HG03460 (cell line): ENCODE data around the gene GRAMD2A.

Source experiments
- ATAC-seq: cut with Tn5 transposase; IDR thresholded peaks from one replicate; pipeline ENCODE4 v1.9.1; 2021; ENCODE audit not compliant: unreplicated experiment

GRAMD2A gene

DNA sequence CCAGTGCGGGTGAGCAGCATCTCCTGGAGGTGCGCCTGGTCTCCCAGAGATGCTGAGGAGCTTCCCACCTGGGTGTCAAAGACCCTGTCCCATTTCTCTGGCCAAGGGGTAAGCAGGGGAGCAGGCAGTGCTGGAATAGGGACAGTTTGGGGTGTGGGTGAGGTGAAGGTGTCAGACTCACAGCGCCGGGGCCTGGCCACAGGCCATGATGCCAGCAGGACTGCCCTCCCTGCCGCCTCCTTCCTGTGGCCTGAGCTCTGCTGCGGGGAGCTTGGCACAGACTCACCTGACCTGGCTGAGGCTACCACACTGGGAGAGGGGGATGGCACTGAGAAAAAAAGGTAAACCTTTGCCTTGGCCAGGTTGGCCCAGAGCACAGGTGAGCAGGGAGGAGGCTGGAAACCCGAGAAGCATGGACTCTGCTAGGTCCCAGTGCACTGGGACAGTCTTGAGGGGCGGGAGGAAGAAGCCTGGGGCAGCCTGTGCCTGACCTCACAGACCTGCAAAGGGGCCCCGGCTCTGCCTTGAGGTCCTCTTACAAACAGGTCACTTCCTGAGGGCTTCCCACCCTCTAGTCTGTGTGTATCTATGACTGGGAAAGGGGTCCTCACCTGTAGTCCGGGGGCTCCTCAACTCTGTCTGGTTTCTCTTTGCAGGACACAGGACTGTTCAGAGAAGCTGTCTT, 28.2 kb downstream of the GRAMD2A start:
- no peak for ATAC-seq

GRCh38 chr15:72168808-72169190, 28.8 kb downstream of the GRAMD2A start:
- ATAC-seq = no peak

GRCh38 chr15:72168131-72168807, 29.3 kb downstream of the GRAMD2A start:
- no peak for ATAC-seq

GRCh38 chr15:72167445-72167844, 30.1 kb downstream of the GRAMD2A start:
- no peak for ATAC-seq

GRCh38 chr15:72166716-72167417, 30.7 kb downstream of the GRAMD2A start:
- no peak for ATAC-seq

- ATAC-seq = no peak
Observed at GRCh38 chr15:72163719-72164118, 33.9 kb downstream of the GRAMD2A start.

DNA sequence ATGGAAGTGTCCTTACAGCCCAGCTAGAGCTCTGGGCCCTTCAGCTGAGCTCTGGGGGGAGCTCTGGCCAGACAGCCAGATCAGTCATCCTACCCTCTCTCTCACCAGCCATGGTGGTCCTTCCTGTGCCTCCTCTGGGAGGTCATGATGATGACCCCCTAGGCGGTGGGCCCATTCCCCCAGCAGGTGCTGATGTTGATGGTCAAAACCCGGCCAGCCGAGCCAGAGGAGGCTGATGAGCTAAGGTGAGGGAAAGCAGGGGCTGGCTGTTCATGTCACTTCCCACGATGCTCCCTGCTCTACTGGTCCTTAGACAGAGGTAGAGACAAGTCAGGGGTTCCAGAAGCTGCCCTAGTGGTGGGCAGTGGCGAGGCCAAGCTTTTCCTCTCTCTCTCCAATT, 35.0 kb downstream of the GRAMD2A start:
- ATAC-seq = no peak

DNA sequence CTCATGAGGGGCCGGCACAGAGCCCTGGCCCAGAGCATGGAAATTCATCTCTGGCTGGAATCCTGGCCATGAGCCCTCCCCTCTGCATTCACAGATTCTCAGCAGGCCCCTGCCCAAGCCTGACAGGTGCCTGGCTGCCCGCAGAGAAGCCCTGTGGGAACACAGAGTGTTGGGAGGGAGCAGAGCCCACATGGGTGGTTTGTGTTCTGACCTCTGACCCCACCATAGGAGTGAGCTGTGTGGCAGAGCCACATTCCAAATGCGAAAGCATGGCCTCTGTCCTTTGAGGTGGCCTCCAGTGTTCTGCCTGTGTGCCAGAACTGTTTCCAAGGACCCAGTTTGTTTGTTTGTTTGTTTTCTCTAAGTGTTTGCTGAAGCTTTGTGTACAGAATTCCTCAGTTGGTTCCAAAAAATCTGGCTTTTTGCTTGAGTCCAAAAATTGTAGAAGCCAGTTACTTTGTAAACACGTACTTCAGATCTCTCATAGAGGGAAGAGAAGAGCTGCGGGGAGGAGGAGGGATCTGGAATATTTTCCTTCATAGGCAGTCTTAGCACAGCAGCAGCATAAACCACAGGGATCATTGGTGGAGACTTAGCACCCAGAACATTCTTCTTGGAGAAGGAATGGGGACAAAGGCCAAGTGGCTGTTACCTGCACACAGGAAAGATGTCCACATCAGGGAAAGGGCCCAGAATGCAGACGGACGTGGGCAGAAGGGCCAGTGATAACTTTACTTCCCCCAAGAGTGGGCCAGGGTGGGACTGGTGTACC, 36.0 kb downstream of the GRAMD2A start:
- no peak for ATAC-seq

DNA sequence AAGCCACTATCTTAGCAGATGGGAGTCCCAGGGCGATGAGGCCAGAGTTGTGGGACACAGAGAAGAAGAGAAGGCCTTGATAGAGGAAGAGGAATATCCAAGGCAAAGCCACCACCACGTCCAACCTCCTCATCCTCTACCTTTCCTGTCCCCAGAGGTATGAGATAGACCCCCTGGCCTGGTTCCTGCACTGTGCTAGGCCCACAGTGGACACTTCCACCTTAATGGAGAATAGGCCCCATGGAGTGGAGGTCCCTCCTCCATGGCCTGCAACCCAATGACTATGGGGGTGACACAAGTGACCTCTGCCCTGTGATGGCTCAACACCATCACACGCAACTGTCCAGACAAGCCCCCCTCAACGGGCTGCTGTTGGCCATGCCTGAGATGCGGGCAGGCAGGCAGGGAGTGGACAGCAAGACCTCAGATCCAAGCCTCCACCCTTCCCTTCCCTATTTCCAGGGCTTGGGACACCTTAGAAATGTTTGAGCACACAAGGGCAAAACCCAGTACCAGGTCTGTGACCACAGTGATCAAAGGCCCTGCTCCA, 36.8 kb downstream of the GRAMD2A start:
- no peak for ATAC-seq

- no peak for ATAC-seq
Observed at GRCh38 chr15:72156928-72157327, 40.7 kb downstream of the GRAMD2A start.

DNA sequence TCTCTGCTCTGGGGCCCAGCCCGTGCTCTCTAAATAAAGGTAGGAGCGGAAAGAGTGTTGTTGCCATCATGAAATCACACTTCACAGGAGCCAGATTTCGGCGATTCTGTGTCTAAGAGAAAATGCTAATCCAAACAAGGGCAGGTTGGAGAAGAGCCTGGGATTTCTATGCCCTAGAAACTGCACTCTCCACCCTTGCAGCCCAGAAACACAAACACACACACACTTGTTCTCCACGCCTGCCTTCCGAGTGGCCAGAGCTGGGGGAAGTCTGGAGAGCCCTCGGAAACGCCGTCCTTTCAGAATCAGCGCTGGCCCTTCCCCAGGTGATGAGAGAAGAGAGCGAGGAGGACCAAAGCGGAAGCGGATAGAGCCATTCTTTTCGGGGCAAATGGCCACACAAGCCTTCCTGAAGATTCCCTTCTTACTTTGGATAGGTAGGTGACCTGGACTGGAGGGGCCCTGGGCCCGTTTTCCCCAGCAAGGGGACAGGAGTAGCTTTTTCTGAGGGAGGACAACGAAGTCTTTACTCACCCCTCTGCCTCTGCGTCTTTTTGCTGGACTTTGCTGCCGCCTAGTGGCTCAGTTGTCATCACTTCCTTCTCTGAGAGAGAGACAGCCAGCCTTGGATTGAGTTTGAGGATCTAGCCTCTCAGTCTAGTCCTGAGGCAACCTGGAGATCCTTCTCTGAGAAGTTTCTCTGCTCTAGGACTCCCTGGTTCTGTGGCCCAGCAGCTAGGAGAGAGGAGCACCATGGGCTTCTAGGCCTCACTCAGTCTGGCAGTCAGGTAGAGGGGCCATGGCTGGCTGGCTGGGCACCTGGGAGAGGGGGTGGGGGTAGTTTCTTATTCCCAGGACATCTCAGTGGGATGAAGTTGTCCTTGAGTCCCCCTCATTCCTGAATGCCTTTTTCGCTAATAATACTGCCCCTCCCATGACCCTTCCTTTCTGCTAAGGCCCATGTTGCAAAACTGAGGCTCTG, 41.7 kb downstream of the GRAMD2A start:
- ATAC-seq = peak; percentile 83

- ATAC-seq = no peak
Observed at GRCh38 chr15:72155003-72155621, 42.5 kb downstream of the GRAMD2A start.

- ATAC-seq = no peak
Observed at GRCh38 chr15:72154316-72154715, 43.3 kb downstream of the GRAMD2A start.

DNA sequence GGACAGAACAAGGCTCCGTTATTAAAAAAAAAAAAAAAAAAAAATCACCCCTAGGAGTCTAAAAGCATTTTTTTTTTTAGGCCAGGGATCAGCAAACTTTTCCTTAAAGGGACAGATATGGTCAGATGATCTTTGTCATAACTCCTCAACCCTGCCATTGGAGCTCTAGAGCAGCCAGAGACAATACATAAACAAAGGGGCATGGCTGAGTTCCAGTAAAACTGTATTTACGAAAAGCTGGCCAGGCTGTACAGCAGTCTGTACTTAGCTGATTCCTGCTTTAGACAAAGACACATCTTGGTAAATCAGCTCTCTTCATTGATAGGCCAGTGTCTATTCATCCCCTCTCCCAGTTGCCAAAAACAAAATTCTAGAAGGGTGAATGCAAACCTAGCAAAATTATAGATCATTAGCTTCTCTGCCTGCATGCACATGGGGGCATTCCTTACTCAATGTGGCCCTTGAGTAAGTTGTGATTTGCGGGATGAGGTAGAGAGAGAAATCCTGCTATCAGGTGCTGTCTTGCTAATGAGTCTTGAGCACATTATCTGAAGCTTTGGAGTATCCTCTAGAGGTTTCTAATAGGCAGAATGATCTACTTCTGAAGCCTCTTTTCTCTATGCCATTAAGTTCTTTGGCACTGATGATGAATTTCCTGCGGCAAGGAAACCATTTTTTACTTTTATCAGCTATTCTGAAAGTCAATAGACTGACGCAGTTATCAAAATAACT, 44.2 kb downstream of the GRAMD2A start:
- ATAC-seq = no peak

DNA sequence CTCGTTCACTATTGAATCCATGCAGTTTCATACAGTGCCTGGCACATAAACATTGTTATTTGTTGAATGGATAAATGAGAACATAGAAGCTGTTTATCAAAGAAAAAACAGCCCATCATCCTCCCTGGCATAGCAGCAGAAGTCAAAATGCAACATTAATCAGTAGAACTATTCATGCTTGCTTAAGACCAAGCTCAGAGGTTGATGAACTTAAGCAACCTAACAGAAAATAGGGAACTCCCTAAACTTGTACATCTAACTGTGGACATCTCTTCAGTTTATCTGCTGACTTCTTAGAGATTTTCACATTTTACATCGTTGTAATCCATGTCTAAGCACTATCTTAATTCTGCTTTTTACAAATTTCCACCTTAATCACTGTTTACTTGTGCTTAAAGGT, 50.2 kb downstream of the GRAMD2A start:
- no peak for ATAC-seq

DNA sequence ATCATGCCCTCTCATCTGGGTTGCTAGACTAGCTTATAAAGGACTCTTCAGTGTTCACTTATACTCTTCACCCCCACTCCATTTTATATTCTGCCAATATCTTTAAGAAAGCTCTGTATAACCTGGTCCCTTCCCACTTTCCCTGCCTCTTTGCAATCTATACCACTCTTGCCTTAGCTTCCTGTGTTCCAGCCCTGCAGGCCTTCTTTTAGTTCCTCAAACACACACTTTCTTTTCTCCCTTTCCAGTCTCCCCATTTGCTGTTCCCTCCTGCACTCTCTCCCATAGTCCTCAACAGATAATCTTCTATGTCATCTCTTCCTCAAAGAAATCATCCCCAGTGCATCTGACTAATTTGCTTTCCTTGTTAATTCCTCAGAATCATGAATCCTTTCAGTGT, 50.7 kb downstream of the GRAMD2A start:
- ATAC-seq = no peak

DNA sequence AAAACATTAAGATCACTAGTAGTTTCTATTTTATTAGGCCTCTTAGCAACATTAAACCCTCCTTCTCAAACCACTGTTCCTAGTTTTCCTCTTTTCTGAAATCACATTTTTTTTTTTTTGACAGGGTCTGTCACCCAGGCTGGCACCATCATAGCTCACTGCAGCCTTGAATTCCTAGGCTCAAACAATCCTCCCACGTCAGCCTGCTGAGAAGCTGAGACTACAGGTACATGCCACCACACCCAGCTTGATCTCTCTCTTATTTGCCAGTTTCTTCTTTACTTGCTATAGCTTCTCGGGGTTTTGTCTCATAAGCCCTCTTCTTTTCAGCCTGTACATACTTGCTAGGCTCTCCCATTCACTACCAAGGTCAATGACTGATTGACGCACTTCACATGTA, 51.4 kb downstream of the GRAMD2A start:
- no peak for ATAC-seq

- peak; percentile 100 for ATAC-seq
Observed at GRCh38 chr15:72141171-72142084, 56.2 kb downstream of the GRAMD2A start.
